Left cardiac atrium (tissue), 4 donors: Measurements from ENCODE around the gene BICDL2. TPM values are rescaled to one million over a fixed set of nuclear protein-coding genes. Genes with fewer than 3 reads are reported as not detected.

ENCODE experiments used
- ATAC-seq, 2 donors: fragments of 200-7000 bp; cut with Tn5 transposase; one replicate each; pipeline ENCODE4 v1.9.1; 2020; ENCODE audit warnings: mild to moderate bottlenecking in 2 of 2, moderate library complexity in 2 of 2
- DNase-seq: peaks from one replicate; pipeline ENCODE4 v3.0.0-alpha.2; 2020
- intact Hi-C, 2 donors: fragments of 100-400 bp; cut with DNase I; formaldehyde crosslinking; loops; one replicate each; pipeline versions ENCODE4 v1.14.1 to v1.15.1; 2022 to 2023
- total RNA-seq, 2 donors: library from RNA; stranded (reverse); fragmentation: NEBNext Ultra II Directional; extraction: Animal tissue kit (Norgen Biotek cat#: 25700); gene quantifications; one replicate each; pipeline ENCODE4 v1.2.1, GENCODE V29; 2021
- donor health status: DM: no; HTN: yes; CAD: no.
- donor health status: DM: no; HTN: yes; CAD: no; lungs with severe emphysema.
- donor health status: DM: yes; HTN: yes; CAD: no.
- donor health status: Dilated cardiomyopathy.

BICDL2 gene
- total RNA-seq, 2 donors from 2014 or later: not detected

- intact Hi-C loops: loop anchor here in 1 of 2 donors (5.0 kb wide), 1 partner anchor 103 kb away; no protein-coding TSS in a partner anchor
- ATAC-seq (peak in 1 of 2 donors; percentile 28), DNase-seq (no peak)
These were observed 7.1 kb downstream of the BICDL2 start for GRCh38 chr16:3029491-3030221.

- DNase-seq (no peak), ATAC-seq (no peak)
- intact Hi-C loops: loop anchor here in 1 of 2 donors (5.0 kb wide), 1 partner anchor 103 kb away; no protein-coding TSS in a partner anchor
These were observed 7.9 kb downstream of the BICDL2 start for GRCh38 chr16:3028716-3029319.

- DNase-seq: peak; percentile 80
- intact Hi-C loops: loop anchor here in 1 of 2 donors (5.0 kb wide), 1 partner anchor 104 kb away; no protein-coding TSS in a partner anchor
- peak; percentile 26 to 27 for ATAC-seq
These were observed 8.6 kb downstream of the BICDL2 start for GRCh38 chr16:3027983-3028715.

GRCh38 chr16:3027489-3027795 is 9.3 kb downstream of the BICDL2 start:
- DNase-seq (no peak), ATAC-seq (no peak)
- intact Hi-C loops: loop anchor here in 1 of 2 donors (5.0 kb wide), 1 partner anchor 105 kb away; no protein-coding TSS in a partner anchor

GRCh38 chr16:3026609-3027488 is 9.9 kb downstream of the BICDL2 start:
- ATAC-seq: no peak
- DNase-seq: no peak
- intact Hi-C loops: loop anchor here in 1 of 2 donors (5.0 kb wide), 1 partner anchor 105 kb away; no protein-coding TSS in a partner anchor

- ATAC-seq (no peak), DNase-seq (no peak)
- intact Hi-C loops: loop anchor here in 1 of 2 donors (5.0 kb wide), 1 partner anchor 106 kb away; no protein-coding TSS in a partner anchor
These were observed 10.8 kb downstream of the BICDL2 start for GRCh38 chr16:3026003-3026378.

- intact Hi-C loops: loop anchor here in 1 of 2 donors (5.0 kb wide), 1 partner anchor 107 kb away; no protein-coding TSS in a partner anchor
- no peak for DNase-seq
- no peak for ATAC-seq
These were observed 11.4 kb downstream of the BICDL2 start for GRCh38 chr16:3025032-3026002.

GRCh38 chr16:3023669-3024478 is 12.9 kb downstream of the BICDL2 start, which contains the start of the genes HCFC1R1 and THOC6:
HCFC1R1 (minus strand) TSS chr16:3023942; CDS start chr16:3023941, 1 bp downstream.
THOC6 (plus strand) TSS chr16:3024035; CDS start chr16:3024327, 292 bp downstream.
- intact Hi-C loops: no loop called here
- DNase-seq (peak; percentile 98), ATAC-seq (peak; percentile 62 to 81)

GRCh38 chr16:3023415-3023668 is 13.4 kb downstream of the BICDL2 start:
- DNase-seq (peak; percentile 64), ATAC-seq (peak; percentile 0 to 6)
- intact Hi-C loops: no loop called here

GRCh38 chr16:3022684-3023414 is 13.9 kb downstream of the BICDL2 start:
- DNase-seq (no peak), ATAC-seq (peak in 1 of 2 donors; percentile 1)
- intact Hi-C loops: no loop called here

GRCh38 chr16:3022208-3022683 is 14.5 kb downstream of the BICDL2 start:
- intact Hi-C loops: no loop called here
- ATAC-seq (peak; percentile 34 to 54), DNase-seq (peak; percentile 93)

- ATAC-seq (peak; percentile 45 to 56), DNase-seq (peak; percentile 88)
- intact Hi-C loops: no loop called here
These were observed 15.1 kb downstream of the BICDL2 start for GRCh38 chr16:3021449-3022207.

GRCh38 chr16:3020604-3021448 is 15.9 kb downstream of the BICDL2 start:
- peak; percentile 81 for DNase-seq
- ATAC-seq: peak; percentile 41 to 42
- intact Hi-C loops: no loop called here

- intact Hi-C loops: no loop called here
- DNase-seq (peak; percentile 84), ATAC-seq (peak; percentile 22 to 54)
These were observed 16.5 kb downstream of the BICDL2 start, which contains the start of gene TNFRSF12A for GRCh38 chr16:3020247-3020603. TNFRSF12A (plus strand) TSS chr16:3020368; CDS start chr16:3020398, 30 bp downstream.
